HG03175 (cell line): ENCODE data around the gene PTPRG.

Source experiments
- ATAC-seq: cut with Tn5 transposase; IDR thresholded peaks from one replicate; pipeline ENCODE4 v1.9.1; 2021; ENCODE audit warnings: mild to moderate bottlenecking, moderate library complexity; ENCODE audit not compliant: unreplicated experiment

The PTPRG gene

GRCh38 chr3:61583890-61584875 lies 22.8 kb downstream of the PTPRG start:
- ATAC-seq: no peak

GRCh38 chr3:61589856-61590255 lies 28.5 kb downstream of the PTPRG start:
- ATAC-seq: no peak

DNA sequence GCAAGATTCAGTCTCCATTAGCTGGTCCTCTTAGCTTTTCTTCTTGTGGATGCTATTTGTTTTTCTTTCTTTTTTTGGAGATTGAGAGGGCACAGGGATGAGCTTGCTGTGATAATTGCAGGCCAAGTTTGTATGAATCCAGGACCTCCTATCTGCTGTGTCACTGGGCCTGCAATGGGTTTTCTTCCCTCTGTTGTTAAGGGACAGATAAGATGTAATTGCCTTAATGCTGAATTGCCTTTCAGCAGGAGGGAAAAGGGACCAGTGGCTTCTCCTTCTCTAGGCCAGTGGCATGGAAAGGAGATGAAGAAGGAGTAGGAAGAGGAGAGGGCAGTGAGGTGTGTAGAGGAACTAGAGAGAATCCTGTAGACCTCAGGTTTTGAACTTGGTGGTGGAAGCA lies 29.9 kb downstream of the PTPRG start:
- ATAC-seq: no peak

- ATAC-seq: no peak
These were observed 32.2 kb downstream of the PTPRG start for GRCh38 chr3:61593446-61594029.

- no peak for ATAC-seq
These were observed 33.0 kb downstream of the PTPRG start for GRCh38 chr3:61594144-61594963.

DNA sequence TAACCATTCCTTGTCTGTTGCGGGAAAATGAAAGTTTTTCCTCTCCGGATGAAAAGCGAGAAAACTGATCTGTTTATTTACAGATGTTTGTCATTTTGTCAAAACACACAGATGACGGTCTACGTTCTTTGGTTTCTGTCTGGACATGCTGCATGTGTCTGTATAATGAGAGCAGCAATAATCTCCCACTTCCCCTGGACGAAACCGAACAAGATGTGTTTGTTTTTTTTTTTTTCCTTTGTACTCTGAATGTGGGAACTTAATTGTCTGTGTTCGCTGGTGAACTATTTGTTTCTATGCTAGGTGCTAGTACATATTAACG lies 33.6 kb downstream of the PTPRG start:
- ATAC-seq: no peak

DNA sequence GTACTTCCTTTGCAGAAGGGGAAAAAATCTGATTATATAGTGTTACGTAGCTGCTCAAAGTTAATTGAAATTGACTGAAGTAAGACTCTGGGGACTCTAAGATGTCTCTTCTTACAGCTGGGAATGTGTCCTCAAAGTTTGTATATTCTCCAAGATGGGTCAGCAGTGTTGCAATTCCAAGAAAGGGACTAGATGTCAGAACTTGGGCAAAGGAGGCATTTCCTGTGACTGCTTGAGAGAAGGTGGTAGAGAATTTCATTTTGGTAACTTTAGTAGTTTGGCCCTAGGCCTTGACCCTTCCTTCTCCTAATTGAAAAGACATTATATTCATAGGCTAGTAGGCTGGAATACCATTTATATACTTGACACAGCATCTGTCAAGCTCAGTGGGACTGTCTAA lies 33.9 kb downstream of the PTPRG start:
- no peak for ATAC-seq

DNA sequence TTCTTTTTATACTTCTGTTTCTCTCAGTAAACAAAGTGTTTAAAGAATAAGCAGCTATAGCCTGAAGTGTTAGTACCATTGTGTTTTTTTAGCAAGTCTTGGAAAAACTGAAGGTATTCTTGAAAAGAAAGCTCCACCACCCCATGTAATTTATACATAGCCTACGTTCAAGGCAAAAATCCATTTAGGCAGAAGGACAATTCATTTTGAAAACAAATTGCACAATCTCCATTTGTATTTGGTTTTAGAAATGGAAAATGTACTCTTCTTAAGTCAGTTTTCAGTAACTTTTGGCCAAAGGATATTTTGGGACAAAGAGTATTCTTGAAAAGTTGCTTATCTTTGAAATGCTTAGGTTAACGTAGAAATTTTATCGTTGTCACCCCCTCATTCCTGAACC lies 34.5 kb downstream of the PTPRG start:
- ATAC-seq: no peak

- ATAC-seq: no peak
These were observed 36.5 kb downstream of the PTPRG start for GRCh38 chr3:61597906-61598305.

DNA sequence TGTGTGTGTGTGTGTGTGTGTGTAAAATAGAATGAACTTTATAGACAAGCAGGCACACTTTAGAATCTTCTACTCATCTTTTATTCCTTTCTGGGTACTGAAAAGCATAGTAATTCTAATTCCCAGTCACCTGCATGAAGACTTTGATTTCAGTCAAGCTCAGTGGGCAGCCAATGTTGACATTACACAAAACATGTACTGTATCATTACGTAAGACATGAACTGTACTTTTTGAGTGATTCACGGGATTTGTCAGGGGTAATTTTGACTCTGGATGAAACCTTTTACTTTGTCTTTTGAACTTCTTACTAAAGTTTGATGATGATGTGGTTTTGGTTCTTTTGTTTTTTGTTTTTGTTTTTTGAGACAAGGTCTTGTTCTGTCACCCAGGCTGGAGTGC lies 38.8 kb downstream of the PTPRG start:
- ATAC-seq: no peak

DNA sequence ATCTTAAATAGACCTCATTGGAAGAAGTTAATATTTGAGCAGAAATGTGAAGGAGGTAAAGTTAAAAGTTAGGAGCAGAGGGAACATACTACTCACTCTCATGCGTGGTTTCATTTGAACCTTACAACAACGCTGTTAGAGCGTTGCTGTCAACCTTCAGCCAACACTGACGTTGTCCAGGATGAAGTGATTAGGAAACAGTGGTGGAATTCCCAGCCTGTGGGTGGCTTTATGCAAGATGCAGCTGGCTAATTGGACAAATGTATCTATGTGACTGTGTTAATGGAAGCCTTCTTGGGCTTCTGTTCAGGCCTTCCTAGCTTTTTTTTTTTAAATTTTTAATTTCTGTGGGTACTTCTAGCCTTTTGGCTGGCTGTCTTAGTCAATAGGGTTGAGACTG lies 40.5 kb downstream of the PTPRG start:
- no peak for ATAC-seq

DNA sequence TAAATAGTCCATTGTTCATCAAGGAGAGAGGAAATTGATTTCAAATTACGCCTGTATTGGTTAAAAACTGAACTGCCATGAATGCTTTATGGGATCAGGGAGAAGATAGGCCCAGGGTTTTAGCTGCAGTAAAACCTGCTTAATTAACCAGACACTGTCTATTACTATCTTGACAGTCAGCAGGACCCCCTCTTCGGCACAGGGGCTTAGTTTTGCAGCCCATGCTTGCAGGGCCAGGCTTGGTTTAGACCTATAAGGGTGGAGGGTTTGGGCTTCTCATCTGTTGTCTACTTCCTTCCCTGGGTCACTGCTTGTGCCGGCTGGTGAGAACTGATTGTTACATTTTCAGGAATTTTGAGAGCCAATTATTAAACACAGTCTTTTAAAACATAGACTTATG lies 41.1 kb downstream of the PTPRG start:
- ATAC-seq: no peak

DNA sequence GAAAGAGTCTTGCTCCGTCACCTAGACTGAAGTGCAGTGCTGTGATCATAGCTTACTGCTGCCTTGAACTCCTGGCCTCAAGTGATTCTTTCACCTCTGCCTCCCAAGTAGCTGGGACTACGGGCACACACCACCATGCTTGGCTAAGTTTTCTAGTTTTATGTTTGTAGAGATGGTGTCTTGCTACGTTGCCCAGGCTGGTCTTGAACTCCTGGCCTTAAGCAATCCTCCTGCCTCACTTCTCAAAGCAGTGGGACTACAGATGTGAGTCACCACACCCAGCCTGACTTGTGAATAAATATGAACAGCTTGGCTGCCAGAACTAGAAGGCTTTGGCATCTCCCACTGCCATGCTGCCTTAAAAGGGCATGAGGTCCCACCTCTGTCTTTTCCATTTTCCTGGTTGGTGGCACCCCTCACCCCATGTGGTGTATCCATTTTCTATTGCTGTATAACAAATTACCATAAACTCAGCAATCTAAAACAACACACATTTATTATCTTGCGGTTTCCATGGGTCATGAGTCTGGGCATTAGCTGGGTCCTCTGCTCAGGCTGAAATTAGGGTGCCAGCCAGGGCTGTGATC lies 44.3 kb downstream of the PTPRG start:
- ATAC-seq: no peak

DNA sequence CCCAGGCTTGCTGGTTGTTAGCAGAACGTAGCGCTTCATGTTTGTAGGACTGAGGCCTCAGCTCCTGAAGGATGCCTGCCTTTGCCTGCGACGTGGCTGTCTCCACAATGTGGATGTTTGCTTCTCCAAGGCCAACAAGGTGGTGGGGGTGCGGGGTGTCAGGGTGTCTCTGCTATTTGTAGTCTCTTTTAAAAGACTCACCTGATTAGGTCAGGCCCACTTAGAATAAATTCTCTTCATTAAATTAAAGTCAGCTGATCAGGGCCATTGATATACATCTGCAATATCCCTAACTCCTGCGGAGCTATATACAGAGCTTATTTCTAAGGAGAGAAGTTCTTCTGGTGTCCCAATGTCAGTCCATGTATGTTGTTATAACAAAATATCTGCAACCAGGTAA lies 44.8 kb downstream of the PTPRG start:
- no peak for ATAC-seq

DNA sequence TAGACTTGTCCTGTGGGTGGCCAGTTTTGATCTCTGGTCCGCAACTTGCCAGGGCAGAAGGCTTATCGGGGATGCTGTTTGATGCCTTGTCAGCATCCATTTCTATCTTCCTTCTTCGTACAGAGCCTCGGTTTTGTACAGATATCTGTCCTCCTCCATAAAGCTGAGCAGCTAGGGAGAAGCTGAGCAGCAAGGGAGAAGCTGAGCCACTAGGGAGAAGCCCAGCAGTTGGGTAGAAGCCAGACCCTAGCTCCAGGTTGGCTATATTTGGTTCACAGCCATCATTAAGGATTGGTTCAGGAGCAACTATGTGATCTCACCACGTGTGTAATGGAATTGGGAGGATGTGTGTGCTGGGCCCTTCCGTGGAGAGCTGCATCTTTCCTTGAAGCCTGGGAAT lies 46.7 kb downstream of the PTPRG start:
- no peak for ATAC-seq

- ATAC-seq: no peak
These were observed 47.3 kb downstream of the PTPRG start for GRCh38 chr3:61608711-61609110.

DNA sequence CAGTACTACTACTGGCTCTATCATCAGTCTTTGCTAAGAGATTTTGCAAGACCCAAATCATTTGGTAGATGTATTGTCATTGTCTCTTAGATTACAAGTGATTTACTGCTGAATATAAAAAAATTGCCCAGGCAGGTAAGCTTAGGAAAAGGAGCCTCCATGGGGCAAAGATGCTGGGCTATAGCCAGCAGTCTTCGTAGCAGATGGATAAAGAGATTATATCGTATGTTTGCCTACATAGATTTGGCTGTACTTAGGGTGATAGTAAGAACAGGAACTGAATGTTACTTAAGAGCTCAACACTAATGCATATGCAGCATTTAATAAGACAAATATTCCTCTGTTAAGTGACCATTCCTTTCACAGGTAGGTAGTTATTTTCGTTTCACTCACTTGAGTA lies 48.9 kb downstream of the PTPRG start:
- no peak for ATAC-seq

GRCh38 chr3:61612211-61613194 lies 51.1 kb downstream of the PTPRG start:
- no peak for ATAC-seq

DNA sequence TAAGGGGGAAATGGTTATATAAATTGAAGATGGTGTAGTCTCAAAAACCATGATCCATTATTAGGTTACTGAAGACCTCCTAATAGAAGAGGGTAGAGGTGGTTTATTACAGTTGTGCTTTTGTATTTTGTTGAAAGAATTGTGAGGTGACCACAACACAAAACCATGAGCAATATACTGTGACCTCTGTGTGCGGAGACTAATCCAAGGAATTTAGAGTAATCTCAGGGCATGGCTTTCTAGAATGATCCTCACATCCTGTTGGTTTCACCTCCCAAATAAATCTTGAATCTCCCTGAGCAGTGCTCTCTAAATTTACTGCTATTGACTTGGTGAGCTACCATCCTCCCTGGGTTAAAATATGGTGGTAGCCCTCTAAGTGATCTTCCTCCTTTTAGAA lies 52.3 kb downstream of the PTPRG start:
- no peak for ATAC-seq

DNA sequence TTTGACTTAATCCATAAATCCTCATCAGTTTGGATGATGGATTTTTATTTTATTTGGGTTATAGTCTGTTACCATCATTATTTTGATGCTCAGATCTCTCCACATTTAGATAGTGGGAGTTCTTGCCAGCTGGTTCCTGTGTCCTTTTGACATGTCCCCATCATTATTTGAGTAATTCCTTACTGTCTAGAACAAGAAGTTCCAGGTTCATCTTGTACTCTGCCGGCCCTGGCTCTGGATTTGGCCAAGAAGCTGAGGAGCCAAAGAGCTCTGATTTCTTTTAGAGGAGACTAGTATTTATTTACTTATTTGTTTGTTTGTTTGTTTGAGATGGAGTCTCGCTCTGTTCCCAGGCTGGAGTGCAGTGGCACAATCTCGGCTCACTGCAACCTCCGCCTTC lies 54.3 kb downstream of the PTPRG start:
- no peak for ATAC-seq
